ENCODE data around the gene TECR. TPM values are rescaled to one million over a fixed set of nuclear protein-coding genes. Genes with fewer than 3 reads are reported as not detected.
"Not testable (repeated sequence)": the region's sequence is repeated elsewhere in the genome, so short reads cannot be mapped to it uniquely, and the experiment has no call there.

Gene TECR
- total and polyA plus RNA-seq, 9 of the 15 experiments (the other 6 are each of a cell fraction or from before 2014, with no cell fraction given), result 29.3 to 211 (median 81.4) TPM

DNA sequence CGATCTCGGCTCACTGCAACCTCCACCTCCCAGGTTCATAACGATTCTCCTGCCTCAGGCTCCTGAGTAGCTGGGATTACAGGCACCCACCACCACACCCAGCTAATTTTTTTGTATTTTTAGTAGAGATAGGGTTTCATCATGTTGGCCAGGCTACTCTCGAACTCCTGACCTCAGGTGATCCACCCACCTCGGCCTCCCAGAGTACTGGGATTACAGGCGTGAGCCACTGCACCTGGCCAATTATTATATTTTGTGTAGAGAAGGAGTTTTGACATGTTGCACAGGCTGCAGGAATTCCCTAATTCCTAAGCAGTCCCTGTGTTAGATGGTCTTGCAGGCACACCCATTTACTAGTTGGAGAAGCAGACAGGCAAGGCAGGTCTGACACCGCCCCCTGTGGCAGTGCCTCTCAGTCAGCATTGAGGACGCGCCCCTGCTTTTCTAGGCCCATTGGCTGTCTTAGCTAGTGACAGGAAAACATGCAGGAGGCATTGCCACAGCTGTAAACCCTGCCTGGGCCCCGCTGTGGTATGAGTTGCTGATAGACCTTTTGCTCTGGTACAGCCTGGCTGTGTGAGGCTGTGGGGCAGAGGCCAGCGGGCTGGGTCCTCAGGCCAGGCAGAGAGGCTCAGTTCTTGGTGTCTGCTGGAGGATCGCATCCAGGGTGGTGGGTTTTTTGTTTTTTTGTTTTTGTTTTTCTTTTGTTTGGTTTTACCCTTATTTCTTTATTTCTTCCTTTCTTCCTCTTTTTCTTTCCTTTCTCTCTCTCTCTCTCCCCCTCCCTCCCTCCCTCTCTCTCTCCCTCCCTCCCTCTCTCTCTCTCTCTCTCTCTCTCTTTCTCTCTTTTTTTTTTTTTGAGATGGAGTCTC, 22.0 kb downstream of the TECR start (continued):
- TF ChIP-seq FOXK2 (conservative IDR thresholded peaks at IDR 0.05 in 1 of 2, IDR thresholded peaks at IDR 0.05 in 1 of 2; ENCODE audit: low read depth in 2 of 2) (peak; percentile 49 to 54; a peak in 2 of 4 replicates), CTBP1 (IDR thresholded peaks at IDR 0.05; ENCODE audit: borderline replicate concordance) (0 out of 2 replicates have a peak, but pooled peaks have one; percentile 39), ATF1 (tag; IDR thresholded peaks at IDR 0.05) (peak; percentile 32), TCF3 (CRISPR knock-in tag; IDR thresholded peaks at IDR 0.05) (peak; percentile 13; the same call in 1 of the 2 replicates), KLF13 (tag; IDR thresholded peaks at IDR 0.05; ENCODE audit: borderline replicate concordance, low read depth) (peak; percentile 55; the same call in 1 of the 2 replicates), RBFOX2 (IDR thresholded peaks at IDR 0.05; ENCODE audit: low read depth, low read length) (0 out of 2 replicates have a peak, but pooled peaks have one; percentile 19), RAD21 (CRISPR knock-in tag; conservative IDR thresholded peaks at IDR 0.05 in 1 of 2, IDR thresholded peaks at IDR 0.05 in 1 of 2) (peak; percentile 48 to 77), CBFA2T3 (IDR thresholded peaks at IDR 0.05) (peak; percentile 69), ASH1L (IDR thresholded peaks at IDR 0.05; ENCODE audit: borderline replicate concordance, low read depth, partially characterized antibody) (peak; percentile 22), SIN3A (IDR thresholded peaks at IDR 0.05; ENCODE audit: borderline replicate concordance in 2 of 2, control insufficient read depth in 1 of 2, low read depth in 2 of 2, low read length in 2 of 2) (peak in 1 of 2 experiments; percentile 71; a peak in 2 of 4 replicates)
- TF ChIP-seq ATF1 (CRISPR knock-in tag; IDR thresholded peaks at IDR 0.05), result not testable (repeated sequence)
- TF ChIP-seq, protein P1, sequence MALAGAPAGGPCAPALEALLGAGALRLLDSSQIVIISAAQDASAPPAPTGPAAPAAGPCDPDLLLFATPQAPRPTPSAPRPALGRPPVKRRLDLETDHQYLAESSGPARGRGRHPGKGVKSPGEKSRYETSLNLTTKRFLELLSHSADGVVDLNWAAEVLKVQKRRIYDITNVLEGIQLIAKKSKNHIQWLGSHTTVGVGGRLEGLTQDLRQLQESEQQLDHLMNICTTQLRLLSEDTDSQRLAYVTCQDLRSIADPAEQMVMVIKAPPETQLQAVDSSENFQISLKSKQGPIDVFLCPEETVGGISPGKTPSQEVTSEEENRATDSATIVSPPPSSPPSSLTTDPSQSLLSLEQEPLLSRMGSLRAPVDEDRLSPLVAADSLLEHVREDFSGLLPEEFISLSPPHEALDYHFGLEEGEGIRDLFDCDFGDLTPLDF (CRISPR knock-in tag; IDR thresholded peaks at IDR 0.05), result peak; percentile 57; the same call in 1 of the 2 replicates
- TF ChIP-seq, protein P2, sequence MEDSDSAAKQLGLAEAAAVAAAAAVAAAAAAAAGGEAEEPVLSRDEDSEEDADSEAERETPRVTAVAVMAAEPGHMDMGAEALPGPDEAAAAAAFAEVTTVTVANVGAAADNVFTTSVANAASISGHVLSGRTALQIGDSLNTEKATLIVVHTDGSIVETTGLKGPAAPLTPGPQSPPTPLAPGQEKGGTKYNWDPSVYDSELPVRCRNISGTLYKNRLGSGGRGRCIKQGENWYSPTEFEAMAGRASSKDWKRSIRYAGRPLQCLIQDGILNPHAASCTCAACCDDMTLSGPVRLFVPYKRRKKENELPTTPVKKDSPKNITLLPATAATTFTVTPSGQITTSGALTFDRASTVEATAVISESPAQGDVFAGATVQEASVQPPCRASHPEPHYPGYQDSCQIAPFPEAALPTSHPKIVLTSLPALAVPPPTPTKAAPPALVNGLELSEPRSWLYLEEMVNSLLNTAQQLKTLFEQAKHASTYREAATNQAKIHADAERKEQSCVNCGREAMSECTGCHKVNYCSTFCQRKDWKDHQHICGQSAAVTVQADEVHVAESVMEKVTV (CRISPR knock-in tag; IDR thresholded peaks at IDR 0.05), result 0 out of 2 replicates have a peak, but pooled peaks have one; percentile 23
- TF ChIP-seq, protein P3, sequence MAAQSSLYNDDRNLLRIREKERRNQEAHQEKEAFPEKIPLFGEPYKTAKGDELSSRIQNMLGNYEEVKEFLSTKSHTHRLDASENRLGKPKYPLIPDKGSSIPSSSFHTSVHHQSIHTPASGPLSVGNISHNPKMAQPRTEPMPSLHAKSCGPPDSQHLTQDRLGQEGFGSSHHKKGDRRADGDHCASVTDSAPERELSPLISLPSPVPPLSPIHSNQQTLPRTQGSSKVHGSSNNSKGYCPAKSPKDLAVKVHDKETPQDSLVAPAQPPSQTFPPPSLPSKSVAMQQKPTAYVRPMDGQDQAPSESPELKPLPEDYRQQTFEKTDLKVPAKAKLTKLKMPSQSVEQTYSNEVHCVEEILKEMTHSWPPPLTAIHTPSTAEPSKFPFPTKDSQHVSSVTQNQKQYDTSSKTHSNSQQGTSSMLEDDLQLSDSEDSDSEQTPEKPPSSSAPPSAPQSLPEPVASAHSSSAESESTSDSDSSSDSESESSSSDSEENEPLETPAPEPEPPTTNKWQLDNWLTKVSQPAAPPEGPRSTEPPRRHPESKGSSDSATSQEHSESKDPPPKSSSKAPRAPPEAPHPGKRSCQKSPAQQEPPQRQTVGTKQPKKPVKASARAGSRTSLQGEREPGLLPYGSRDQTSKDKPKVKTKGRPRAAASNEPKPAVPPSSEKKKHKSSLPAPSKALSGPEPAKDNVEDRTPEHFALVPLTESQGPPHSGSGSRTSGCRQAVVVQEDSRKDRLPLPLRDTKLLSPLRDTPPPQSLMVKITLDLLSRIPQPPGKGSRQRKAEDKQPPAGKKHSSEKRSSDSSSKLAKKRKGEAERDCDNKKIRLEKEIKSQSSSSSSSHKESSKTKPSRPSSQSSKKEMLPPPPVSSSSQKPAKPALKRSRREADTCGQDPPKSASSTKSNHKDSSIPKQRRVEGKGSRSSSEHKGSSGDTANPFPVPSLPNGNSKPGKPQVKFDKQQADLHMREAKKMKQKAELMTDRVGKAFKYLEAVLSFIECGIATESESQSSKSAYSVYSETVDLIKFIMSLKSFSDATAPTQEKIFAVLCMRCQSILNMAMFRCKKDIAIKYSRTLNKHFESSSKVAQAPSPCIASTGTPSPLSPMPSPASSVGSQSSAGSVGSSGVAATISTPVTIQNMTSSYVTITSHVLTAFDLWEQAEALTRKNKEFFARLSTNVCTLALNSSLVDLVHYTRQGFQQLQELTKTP (IDR thresholded peaks at IDR 0.05; ENCODE audit: low read depth in 1 of 2, partially characterized antibody in 2 of 2), result peak in 1 of 2 experiments; percentile 26
- TF ChIP-seq, protein P4, sequence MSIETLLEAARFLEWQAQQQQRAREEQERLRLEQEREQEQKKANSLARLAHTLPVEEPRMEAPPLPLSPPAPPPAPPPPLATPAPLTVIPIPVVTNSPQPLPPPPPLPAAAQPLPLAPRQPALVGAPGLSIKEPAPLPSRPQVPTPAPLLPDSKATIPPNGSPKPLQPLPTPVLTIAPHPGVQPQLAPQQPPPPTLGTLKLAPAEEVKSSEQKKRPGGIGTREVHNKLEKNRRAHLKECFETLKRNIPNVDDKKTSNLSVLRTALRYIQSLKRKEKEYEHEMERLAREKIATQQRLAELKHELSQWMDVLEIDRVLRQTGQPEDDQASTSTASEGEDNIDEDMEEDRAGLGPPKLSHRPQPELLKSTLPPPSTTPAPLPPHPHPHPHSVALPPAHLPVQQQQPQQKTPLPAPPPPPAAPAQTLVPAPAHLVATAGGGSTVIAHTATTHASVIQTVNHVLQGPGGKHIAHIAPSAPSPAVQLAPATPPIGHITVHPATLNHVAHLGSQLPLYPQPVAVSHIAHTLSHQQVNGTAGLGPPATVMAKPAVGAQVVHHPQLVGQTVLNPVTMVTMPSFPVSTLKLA (conservative IDR thresholded peaks at IDR 0.05), result peak; percentile 26 to 61; a peak in 2 of 4 replicates
